ENCODE measurements around the gene ZCCHC14.
"Not testable (repeated sequence)": the region's sequence is repeated elsewhere in the genome, so short reads cannot be mapped to it uniquely, and the experiment has no call there.

ZCCHC14 gene

DNA sequence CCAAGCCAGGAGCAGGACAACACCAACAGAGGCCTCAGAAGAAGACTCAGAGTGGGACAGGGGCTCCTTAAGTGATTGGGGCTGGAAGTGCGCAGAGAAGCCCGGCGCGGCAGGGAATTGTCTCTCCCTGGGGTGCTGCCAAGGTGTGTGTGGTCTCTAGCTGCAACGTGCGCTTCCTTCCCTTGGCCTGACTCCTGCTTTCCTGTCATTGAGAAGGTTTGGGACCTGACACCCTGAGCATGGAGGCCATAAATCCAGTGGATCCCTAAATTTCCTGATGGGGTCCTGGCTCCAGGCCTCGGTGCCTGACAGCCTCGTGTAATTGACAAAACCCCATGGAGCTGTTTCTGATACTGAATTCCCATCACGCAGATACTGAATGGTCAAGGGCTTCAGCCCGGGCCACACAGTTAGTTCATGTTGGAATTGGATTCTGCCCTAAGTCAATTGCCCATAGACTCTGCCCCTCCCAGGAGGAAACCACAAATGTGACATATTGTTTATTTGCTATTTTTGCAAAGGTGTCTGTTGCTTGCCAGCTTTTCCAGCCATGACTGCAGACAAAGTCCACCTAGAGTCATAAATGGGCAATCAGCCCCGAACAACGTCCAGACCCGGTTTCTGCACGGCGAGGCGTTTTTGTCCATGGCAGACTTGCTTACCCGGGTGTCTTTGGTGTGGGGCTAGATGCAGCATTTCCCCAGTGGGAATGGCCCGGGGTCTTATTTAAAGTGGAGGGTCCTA, 4.4 kb upstream of the ZCCHC14 start:
- not testable (repeated sequence) for DNase-seq (ENCODE audit: low spot score)

DNA sequence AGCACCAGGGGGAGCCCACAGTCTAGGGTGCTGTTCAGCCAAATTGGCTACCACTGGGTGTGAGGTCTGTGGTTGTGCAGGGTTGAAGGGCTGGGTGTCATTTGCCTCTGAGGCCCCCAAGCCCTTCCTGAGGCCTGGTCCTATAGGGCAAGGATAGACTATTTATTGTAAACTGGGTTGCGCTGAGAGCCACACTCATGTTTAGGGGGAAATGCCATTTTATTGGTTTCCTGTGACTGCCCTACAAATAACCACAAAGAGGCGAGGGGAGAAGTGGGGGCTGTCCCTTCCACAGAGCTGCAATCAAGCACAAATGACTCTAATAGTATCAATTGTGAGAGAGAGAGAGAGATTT, 3.6 kb upstream of the ZCCHC14 start:
- no peak for DNase-seq (ENCODE audit: low spot score)

- no peak for DNase-seq (ENCODE audit: low spot score)
Observed at GRCh38 chr16:87495578-87496446, 3.0 kb upstream of the ZCCHC14 start.

DNA sequence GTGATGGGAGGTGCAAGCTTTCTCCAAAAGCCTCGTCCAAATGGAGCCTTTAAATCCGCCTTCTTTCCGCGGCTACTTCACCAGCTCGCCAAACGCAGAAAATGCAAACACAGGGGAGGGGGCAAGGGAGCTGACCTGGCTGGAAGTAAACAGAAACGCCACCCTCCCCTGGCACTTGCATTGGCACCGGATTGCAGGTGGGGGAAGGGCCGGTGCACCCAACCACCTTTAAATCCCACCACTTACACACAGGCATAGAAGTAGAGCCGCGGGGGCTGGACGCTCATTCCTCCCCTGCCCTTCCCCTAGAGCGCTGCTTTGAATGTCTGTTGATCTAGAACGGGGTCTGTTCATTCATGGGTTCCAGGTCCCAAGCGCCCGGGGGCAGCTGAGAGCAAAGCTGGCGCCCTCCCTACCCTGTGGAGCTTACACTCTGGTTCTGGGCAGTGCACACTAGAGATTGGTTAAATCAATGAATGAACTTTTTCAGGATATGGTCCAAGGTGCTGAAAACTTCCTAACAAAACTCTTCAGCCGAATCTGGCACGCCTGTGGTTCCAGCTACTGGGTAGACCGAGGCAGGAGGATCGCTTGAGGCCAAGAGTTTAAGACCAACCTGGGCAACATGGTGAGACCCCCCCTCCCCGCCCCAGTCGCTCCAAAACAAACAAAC, 920 bp upstream of the ZCCHC14 start:
- DNase-seq (ENCODE audit: low spot score), result no peak

DNA sequence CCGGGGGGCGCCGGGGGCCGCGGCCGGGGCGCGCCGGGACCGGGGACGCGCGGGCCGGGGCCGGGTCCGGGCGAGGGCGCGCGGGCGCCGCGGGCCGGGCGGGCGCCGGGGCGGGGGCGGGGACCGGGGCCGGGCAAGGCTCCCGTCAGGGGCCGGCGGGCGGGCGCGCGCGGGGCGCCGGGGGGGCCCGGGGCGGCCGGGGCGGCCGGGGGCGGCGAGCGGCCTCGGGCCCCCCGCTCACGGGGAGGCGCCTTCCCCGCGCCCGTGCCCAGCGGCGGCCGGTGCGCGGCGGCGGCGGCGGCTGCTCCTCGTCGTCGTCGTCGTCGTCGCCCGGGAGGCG, 563 bp downstream of the ZCCHC14 start:
- DNase-seq (ENCODE audit: low spot score), result no peak

GRCh38 chr16:87491522-87492290, 1.1 kb downstream of the ZCCHC14 start:
- peak; percentile 23 for DNase-seq (ENCODE audit: low spot score)

DNA sequence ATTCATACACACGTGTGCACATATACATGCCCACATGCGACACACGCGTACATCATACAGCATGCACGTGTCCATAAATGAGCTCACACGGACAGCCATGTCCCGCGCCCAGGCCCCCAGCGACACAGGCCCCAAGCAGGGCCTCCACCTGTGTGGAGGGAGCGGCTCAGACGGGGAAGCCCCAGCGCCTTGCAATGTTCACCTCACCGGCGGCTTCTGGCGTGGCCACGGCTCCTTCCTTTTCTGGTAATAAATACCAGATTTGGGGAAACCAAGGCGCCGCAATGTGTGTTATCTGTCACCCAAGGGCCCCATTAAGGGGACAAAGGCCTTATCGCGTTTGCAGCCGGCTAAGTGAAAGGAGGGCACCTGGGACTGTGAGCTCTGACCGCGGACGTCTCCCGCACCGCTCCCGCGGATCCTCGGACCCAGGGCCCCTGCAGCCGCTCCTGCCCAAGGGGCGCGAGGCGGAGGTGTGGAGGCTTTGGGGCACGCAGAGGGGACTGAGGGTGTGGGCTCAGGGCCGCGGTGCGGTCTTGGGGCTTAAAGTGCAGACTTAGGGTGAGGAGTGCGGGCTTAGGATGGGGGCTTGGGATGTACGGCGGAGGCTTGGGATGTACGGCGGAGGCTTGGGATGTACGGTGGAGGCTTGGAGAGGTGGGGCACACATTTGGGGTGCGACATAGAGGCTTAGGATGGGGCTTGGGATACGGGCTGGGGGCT, 1.9 kb downstream of the ZCCHC14 start:
- DNase-seq (ENCODE audit: low spot score), result not testable (repeated sequence)

- no peak for DNase-seq (ENCODE audit: low spot score)
Observed at GRCh38 chr16:87490096-87490798, 2.6 kb downstream of the ZCCHC14 start.

GRCh38 chr16:87489434-87490045, 3.3 kb downstream of the ZCCHC14 start:
- no peak for DNase-seq (ENCODE audit: low spot score)

- DNase-seq (ENCODE audit: low spot score), result not testable (repeated sequence)
Observed at GRCh38 chr16:87488960-87489359, 3.9 kb downstream of the ZCCHC14 start.

DNA sequence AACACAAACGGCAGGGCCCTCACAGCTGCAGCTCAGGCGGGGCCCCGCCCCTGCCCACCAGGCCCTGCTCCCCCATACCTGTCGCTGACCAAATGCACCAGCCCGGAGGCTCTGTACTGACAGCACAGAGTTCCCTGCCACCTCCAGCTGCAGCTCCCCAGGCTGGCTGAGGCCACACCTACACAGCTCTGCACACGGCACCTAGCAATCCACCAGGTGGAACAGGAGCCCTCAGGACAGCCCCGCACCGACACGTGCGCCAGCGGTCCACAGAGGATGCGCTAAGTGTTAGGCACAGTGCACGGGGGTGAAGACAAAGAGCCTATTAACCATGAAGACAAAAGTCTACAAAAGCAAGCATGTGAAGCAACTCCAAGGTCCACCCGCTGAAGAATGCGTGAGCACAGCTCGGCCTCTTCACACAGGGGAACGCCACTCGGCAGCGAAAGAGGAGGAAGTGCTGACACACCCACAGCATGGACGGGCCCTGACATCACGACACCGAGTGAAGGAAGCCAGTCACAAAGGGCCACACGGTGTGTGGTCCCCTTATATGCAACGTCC, 5.4 kb downstream of the ZCCHC14 start:
- DNase-seq (ENCODE audit: low spot score), result no peak

DNA sequence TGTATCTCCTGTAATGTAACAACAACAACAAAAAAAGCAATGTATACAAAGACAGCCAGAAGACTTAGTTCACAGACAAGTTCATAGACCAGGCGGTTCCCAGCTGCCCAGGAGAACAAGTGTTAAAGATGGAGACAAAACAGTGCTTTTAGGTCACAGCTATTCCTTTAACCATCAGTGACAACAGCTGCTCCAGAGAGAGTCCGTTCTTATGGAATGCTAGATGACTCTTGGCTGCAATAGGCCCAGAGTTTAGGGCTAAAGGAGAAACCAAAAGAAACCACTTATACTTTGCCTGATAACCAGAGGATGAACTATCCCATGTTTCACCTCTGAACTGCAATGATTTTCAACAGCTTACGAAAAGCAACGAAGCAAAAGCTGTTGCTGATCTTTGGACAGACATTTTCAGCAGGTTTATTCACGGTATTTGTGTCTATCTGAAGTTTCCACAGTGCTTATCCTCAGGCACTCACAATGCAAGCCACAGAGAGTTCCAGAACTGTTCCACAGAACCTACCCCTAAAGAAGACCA, 6.0 kb downstream of the ZCCHC14 start:
- DNase-seq (ENCODE audit: low spot score), result no peak

- DNase-seq (ENCODE audit: low spot score), result no peak
Observed at GRCh38 chr16:87486282-87486681, 6.5 kb downstream of the ZCCHC14 start.

DNA sequence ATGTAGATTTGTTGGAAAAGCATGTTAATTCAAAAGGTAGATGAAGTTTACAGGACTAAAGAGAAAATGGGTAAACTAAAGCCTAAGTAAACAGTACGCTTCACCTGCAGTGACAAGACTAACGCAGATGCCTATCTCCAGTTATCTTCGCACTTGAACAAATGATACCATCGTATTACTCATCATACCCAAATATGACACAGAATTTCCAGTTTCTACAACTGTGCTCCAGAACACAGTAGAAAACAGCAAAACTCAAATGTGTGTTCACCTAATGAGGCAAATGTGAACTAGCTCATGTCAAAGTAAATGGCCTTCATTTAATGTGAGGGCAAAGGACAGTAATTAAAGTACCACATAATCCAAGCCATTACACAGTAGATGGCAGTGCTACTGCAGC, 7.0 kb downstream of the ZCCHC14 start:
- not testable (repeated sequence) for DNase-seq (ENCODE audit: low spot score)

DNA sequence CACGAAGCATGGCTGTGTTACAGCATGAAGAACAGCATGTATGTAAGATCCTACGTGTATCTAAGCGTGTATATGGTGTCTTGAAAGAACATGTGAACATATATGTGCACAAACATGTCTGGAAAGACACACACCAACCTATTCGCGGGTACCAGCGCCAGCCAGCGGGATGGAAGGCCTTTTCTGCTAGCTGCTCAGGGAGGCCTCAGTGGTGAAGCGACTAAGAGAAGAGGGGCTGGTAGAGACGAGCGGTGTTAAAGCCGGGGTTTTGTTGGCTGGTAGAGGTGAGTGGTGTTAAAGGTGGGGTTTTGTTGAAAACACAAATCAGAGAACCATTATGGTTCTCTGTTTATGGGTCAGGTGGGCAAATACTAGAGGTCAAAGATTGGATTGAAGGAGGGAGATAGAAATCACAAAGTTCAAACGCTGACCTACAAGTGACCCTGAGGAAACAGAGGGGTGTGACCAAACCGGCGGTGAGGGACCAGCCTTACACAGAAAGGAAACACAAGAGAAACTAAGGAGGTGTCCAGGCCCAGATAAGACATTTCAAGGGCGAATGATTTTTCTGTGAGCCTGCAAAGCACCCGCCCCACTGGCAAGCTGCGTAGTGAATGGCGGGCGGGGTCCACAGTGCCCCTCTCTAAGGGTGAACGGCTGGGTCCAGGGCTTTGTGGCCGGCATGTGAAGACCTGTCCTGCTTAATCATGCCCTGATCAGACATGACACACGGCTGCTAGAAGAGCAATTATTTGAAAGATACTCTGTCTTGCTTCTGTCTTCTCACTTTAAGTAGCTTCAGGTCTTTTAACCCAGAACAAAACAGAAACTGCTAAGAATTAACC, 8.1 kb downstream of the ZCCHC14 start:
- DNase-seq (ENCODE audit: low spot score), result no peak

GRCh38 chr16:87483481-87483880, 9.3 kb downstream of the ZCCHC14 start:
- DNase-seq (ENCODE audit: low spot score), result no peak

DNA sequence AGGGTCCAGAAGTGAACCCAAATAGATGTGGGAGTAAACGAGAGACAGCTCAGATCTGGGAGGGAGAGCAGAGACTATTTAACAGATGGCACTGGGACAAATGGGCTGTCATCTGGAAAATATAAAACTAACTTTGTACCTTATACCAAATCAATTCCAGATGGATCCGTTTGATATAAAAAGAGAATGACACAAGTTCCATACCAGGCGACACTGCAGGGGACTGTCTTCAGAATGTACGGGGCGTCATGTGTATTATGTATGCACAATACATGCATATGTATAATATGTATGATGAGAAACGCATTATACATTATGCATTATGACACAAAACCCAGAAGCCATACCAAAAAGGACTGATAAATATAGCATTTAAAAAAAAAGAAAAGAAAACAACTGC, 10.2 kb downstream of the ZCCHC14 start:
- not testable (repeated sequence) for DNase-seq (ENCODE audit: low spot score)

- DNase-seq (ENCODE audit: low spot score), result no peak
Observed at GRCh38 chr16:87482266-87482665, 10.6 kb downstream of the ZCCHC14 start.

DNA sequence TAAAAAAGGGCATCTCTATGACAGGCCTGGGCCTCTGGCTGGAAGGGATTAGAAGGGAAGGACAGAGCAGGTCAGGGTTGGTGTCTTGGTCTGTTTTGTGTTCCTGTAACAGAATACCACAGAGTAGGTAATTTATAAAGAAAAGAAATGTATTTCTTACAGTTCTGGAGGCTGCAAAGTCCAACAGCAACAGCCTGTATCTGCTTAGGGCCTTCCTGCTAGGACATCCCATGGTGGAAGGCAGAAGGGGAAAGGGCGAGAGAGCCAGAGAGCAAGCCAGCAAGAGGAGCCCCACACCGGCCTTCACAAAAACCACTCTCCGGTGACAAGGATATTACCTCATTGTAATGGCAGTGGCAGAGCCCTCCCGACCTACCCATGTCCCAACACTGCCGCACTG, 11.1 kb downstream of the ZCCHC14 start:
- not testable (repeated sequence) for DNase-seq (ENCODE audit: low spot score)

All from RKO (cell line).